ENCODE results near the gene FOSL2.
A peak's percentile ranks its signal among the peaks of the same experiment; 100 is the strongest.

FOSL2 gene

DNA sequence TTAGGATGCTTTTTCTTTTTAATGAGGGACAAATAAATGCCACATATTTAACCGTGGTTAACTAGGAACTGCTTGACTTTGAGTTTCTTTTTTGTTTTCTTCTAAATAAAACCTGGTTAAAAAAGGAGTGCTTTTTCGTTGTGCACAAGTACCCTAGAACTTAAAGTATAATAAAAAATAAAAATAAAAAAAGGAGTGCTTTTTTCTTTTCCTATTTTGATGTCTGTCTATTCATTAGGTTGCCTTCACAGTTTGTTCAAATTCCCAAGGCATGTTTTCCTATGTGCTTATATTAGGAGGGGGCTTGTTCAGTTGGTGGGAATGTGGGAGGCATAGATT, 4.4 kb downstream of the FOSL2 start:
- no peak for DNase-seq (ENCODE audit: extremely low read depth, low read depth)
- peak overlapping the region; percentile 83 for H3K4me3 ChIP-seq (replicated peaks; ENCODE audit: low read depth, low read length)
- no peak for TF ChIP-seq CTCF (IDR thresholded peaks at IDR 0.05; ENCODE audit: low read depth, low read length, missing control alignments)

DNA sequence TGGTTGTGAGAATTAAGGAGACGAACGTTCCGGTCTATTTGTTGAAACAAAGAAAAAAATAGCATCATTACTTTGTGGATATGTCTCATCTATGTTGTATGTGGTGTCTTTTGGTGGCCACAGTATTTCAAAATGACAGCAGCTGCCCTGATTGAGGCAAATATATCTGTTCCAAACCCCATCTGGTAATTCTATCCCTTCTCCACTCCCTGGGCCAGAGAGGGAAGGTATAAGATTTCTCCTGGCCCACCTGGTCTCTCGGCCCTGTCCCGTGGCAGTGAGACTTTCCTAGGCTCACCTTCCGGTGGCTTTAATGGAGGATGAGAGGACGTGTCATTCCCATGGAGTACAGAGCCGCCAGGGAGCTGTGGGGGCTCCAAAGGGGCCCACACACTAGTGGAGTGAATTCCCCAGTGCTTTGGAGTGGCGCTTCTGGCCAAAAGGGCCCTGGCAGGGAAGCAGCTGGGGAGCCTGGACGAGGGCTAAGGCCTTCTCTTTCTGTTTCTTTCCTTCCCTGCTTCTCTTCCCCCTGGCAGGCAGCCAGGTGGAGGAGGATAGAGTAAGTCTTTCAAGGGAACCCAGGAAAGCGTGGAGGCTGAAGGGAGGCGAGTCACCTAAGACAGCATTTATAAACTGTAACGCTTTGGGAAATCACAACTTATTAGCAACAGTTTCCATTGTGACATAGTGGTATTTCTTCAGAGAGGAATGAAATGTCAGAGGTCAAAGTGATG, 5.6 kb downstream of the FOSL2 start:
- no peak for TF ChIP-seq CTCF (IDR thresholded peaks at IDR 0.05; ENCODE audit: low read depth, low read length, missing control alignments)
- no peak for DNase-seq (ENCODE audit: extremely low read depth, low read depth)
- peak overlapping the region; percentile 83 for H3K4me3 ChIP-seq (replicated peaks; ENCODE audit: low read depth, low read length)

GRCh38 chr2:28399289-28399688, 6.6 kb downstream of the FOSL2 start:
- TF ChIP-seq CTCF (IDR thresholded peaks at IDR 0.05; ENCODE audit: low read depth, low read length, missing control alignments) = no peak
- no peak overlapping the region for H3K4me3 ChIP-seq (replicated peaks; ENCODE audit: low read depth, low read length)
- DNase-seq (ENCODE audit: extremely low read depth, low read depth) = no peak

GRCh38 chr2:28399956-28400355, 7.3 kb downstream of the FOSL2 start:
- DNase-seq (ENCODE audit: extremely low read depth, low read depth) = no peak
- H3K4me3 ChIP-seq (replicated peaks; ENCODE audit: low read depth, low read length) = no peak overlapping the region
- no peak for TF ChIP-seq CTCF (IDR thresholded peaks at IDR 0.05; ENCODE audit: low read depth, low read length, missing control alignments)

DNA sequence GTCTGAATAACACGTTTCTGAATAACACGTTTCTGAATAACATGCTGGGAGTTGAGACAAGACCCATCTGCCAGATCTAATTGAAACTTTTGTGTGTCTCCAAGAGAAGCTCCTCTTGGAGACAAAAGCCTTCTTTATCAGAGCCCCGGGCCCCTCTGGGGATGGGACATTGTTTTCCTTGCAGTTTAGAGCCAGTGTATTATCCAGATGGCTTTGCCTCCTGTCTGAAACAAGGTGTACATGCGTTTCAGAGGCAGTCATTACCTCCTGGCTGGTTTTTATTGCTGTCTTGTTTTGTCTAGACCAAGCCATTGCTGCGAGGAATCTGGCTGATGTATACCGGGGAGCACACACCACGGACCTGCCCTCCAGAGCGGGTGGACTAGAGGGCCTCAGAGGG, 7.8 kb downstream of the FOSL2 start:
- H3K4me3 ChIP-seq (replicated peaks; ENCODE audit: low read depth, low read length) = no peak overlapping the region
- DNase-seq (ENCODE audit: extremely low read depth, low read depth) = no peak
- no peak for TF ChIP-seq CTCF (IDR thresholded peaks at IDR 0.05; ENCODE audit: low read depth, low read length, missing control alignments)

DNA sequence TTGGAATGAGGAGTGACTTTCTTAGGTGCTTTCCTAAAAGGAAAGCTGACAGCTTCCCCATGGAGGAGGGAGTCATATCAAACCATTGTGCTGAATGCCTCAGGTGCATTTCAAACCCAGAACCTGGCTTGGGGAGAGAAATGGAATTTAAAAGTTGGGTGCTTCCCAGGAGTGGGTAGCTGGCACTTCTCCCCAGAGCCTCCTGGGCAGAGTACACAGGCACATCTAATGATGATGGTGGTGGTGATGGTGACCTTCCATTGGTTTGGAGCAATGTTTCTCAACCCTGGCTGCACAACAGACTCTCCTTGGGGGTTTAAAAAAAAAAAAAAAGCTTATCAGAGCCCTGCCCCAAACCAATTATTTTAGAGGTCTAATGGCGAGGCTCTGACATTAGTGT, 8.3 kb downstream of the FOSL2 start:
- no peak overlapping the region for H3K4me3 ChIP-seq (replicated peaks; ENCODE audit: low read depth, low read length)
- DNase-seq (ENCODE audit: extremely low read depth, low read depth) = no peak
- no peak for TF ChIP-seq CTCF (IDR thresholded peaks at IDR 0.05; ENCODE audit: low read depth, low read length, missing control alignments)

GRCh38 chr2:28401411-28401810, 8.8 kb downstream of the FOSL2 start:
- no peak for TF ChIP-seq CTCF (IDR thresholded peaks at IDR 0.05; ENCODE audit: low read depth, low read length, missing control alignments)
- no peak overlapping the region for H3K4me3 ChIP-seq (replicated peaks; ENCODE audit: low read depth, low read length)
- DNase-seq (ENCODE audit: extremely low read depth, low read depth) = no peak
